GM21825 (cell line): Measurements from ENCODE around the gene DPH1.

ENCODE experiments used
- ATAC-seq: cut with Tn5 transposase; IDR thresholded peaks from one replicate; pipeline ENCODE4 v1.9.1; 2021; ENCODE audit warnings: mild to moderate bottlenecking, moderate library complexity; ENCODE audit not compliant: unreplicated experiment

The DPH1 gene

GRCh38 chr17:2075336-2076086 is 45.6 kb downstream of the DPH1 start:
- no peak for ATAC-seq

GRCh38 chr17:2076087-2076984 is 46.4 kb downstream of the DPH1 start:
- ATAC-seq = no peak

DNA sequence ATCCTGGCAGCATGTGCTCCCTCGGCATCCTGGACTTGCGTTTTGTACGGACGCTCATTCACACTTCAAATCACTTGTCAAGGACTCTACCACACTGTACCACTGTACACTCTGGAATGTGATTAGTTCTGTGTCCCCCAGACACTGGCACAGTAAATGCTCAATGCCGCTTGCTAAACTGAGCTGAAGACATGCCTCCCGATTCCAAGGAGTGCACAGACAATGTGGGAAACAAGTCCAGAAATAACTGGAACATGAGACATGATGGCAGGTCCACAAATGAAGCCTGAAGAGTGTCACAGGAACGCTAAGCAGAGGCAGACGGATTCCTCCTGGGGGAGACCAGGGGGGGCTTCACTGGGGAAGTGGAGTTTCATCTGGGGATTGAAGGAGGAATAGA is 47.1 kb downstream of the DPH1 start:
- no peak for ATAC-seq

DNA sequence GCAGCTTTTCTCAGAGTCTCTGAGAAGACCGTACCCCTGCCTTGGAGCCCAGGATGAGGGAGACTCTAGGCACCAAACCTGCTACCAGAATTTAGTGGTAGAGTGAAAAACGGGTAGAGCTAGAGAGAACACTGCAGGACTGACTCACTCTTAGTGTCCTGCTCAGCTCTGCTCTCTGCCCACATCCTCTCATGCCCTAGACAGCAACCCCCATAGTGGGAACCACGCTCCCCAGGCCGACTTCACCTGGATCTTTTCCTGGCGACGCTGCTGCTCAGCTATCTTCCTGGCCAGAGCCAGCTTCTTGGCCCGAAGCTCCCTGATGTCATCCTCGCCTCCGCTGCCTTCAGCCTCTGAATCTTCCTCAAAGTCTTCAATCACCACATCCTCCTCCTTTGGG is 51.6 kb downstream of the DPH1 start:
- ATAC-seq = no peak

DNA sequence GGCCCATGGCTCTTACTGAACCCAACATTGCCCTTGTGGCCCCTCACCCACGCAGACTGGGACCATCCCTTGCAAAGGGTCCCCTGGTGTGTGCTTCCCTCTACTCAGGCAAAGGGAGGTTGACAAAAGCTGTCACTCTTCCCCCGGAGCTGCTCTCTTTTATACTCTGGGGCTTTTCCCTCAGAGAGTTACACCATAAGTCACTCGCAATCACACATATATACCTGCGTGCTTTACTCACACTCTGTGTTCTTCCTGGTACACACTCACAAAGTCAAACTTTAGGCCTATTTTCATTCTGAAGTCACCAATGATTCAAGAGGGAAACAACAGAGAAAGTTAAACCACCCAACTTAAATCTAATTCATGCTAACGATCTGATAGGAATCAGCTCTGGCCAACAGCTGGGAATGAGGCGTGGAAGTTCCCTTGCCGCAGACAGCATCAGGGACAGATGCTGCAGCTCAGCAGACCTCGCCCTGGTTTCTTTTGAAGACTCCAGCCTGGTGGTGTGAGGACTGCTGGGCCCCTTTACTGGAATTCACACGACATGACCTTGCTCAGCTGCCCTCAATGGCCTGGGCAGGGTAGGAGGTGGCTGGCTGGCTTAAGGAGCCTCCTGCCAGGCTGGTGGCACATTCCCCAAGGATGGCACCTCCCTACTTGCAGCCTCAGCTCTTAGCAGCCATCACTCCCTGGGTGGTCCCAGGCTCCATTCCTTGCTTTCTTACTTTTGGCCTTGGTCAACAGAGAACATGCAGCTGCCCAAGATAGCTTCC is 52.2 kb downstream of the DPH1 start:
- ATAC-seq = no peak

- ATAC-seq = no peak
These were observed 53.7 kb downstream of the DPH1 start for GRCh38 chr17:2083613-2084035.

GRCh38 chr17:2084036-2084765 is 54.2 kb downstream of the DPH1 start:
- ATAC-seq = no peak

- no peak for ATAC-seq
These were observed 55.1 kb downstream of the DPH1 start for GRCh38 chr17:2084766-2085647.

DNA sequence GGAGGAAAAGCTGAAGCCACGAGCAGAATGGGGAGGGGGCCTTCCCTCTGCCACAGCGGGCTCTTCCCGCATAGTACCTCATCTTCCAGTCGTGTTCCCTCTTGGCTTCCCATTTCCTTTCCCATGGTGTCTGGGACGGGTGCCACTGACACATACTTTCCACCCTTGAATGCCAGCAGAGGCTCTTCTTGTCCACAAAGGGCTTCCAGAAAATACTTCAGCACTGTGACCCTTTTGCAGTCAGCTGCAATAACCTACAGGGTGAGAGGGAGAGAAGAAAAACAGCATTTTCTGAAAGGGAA is 55.6 kb downstream of the DPH1 start:
- ATAC-seq = no peak

DNA sequence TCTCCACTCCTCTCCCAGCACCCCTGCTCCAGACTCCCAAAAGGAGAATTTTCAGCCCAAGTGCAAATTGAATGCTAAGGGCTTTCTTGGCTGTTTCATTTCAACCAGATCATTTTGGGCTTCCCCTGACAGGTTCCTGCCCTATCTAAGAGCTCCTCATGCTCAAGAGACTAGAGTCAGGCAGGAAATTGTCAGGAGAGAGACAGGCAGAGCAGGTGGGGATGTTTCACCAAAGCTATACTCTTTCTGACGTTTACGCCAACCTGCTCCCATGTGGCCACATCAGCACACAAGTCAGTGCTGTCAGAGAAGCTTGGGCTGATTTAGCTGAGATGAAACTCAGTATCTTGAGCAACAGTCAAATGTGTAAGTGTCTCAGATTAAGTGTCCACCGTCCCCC is 56.4 kb downstream of the DPH1 start:
- no peak for ATAC-seq

DNA sequence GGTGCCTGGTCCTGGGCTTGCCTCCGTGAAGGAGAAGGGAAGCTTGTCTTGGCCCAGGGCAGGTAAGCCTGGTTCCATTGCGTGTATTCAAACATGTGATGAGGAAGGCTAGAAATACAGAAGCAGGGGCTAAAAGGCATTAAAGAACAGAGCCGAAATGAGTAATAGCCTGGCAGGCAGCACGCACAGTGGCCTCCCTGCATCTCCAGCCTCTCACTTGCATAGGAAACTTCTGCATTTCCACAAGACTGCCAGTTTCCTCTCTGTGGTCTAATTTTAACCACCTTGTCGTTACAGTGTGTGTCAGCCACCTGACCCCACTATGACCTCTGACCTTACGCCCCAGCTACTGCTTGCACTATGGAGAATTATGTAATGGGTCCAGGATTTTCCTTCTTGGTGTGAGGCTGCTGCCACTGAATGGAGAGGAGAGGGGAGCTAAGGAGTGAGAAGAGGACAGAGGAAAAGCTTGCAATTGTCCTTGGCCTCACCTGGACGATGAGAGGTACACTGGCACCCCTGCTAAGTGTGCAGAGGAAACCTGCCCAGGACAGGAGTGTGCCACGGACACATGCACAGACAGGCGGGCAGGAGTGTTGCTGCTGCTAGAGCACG is 57.8 kb downstream of the DPH1 start:
- peak; percentile 40 for ATAC-seq

DNA sequence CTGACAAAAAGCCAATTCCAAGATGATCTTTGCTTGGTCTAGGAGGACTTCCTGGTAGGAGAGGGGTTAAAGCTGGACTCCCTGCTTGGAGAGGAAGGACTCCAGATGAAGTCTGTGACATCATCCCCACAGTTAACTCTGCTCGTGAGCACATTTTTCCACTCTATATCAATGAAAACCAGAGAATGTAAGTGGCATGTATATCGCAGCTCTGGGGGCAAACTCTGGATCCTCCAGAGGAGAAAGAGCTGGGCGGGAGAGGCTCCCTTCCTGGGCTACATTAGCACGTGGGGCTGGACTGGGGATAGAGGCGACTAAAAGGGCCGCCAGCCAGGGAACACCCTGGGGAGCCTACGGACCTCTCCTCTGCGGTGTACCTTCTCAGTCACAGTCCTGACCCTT is 59.1 kb downstream of the DPH1 start:
- peak; percentile 7 for ATAC-seq

DNA sequence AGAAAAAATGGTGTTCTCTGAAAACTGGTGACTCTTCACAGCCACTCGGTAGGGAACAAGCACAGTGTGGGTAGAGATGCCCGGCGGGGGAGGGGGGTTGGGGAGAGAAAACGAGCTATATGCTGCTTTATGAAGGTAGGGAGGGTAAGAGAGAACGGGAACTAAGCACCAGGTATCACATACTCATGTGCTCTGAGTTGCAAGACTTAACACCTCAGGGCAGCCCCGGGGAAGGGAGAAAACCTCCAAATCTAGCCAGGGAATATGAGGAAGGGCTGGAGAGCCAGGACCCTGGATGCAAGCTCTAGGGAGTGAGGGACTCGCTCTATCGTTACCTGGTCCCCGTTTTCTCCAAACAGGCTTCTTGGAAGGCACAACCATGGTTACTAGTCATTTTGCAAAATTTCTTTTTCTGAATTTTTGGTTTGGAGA is 60.3 kb downstream of the DPH1 start:
- ATAC-seq = no peak

- ATAC-seq = no peak
These were observed 61.0 kb downstream of the DPH1 start for GRCh38 chr17:2090804-2091534.

GRCh38 chr17:2092253-2092652 is 62.3 kb downstream of the DPH1 start:
- no peak for ATAC-seq

DNA sequence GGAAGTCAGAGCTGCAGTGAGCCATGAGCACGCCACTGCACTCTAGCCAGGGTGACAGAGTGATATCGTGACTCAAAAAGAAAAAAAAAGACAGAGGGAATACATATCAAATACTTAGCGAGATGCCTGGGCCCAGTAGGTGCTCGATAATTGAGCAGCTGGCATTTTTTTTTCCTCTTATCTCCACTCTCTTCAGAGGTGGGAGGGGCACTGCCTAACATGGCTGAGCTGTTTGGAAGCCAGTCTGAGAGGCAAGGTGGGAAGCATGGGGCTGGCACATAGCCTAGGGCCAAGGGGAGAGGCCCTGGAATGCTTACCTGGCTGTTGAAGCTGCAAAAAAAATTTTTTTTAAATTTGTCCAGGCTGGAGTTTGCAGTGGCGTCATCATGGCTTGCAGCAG is 63.4 kb downstream of the DPH1 start:
- ATAC-seq = no peak
